Esophagus squamous epithelium (tissue), 5 donors: ENCODE results near the gene MICOS13. TPM values are rescaled to one million over a fixed set of nuclear protein-coding genes. Genes with fewer than 3 reads are reported as not detected.

Source experiments
- DNase-seq: peaks from one replicate; lab custom pipeline; 2025; lab: John Stamatoyannopoulos, UW
- H3K27ac ChIP-seq, 4 donors: fragments of 200-600 bp; sonication (generic); one replicate each; pipeline ENCODE4 v1.5.1; 2016 to 2019; ENCODE audit warnings: mild to moderate bottlenecking in 1 of 4
- H3K27me3 ChIP-seq, 4 donors: fragments of 200-600 bp; sonication (generic); 1 replicate in 3 of 4; 2 replicates in 1 of 4; pipeline versions ENCODE4 v1.5.1 to v1.6.0; 2017 to 2021; ENCODE audit warnings: antibody characterized with exemption in 1 of 4
- H3K36me3 ChIP-seq, 3 donors: fragments of 200-600 bp; sonication (generic); one replicate each; pipeline ENCODE4 v1.5.1; 2016 to 2019
- H3K4me1 ChIP-seq, 3 donors: fragments of 200-600 bp; sonication (generic); one replicate each; pipeline ENCODE4 v1.5.1; 2017 to 2019
- H3K4me3 ChIP-seq, 4 donors: fragments of 200-600 bp; sonication (generic); 1 replicate in 3 of 4; 2 replicates in 1 of 4; pipeline ENCODE4 v1.5.1; 2016 to 2019; ENCODE audit warnings: mild to moderate bottlenecking in 2 of 4, moderate library complexity in 1 of 4
- H3K9me3 ChIP-seq, 3 donors: fragments of 200-600 bp; sonication (generic); one replicate each; pipeline ENCODE4 v1.5.1; 2016 to 2019
- CTCF ChIP-seq, 6 experiments: fragments of 450-650 bp in 4 of 6; fragments of 200-600 bp in 2 of 6; sonication (generic) in 2 of 6; IDR thresholded peaks; one replicate each; pipeline ENCODE4 v1.5.1; 2016 to 2019; ENCODE audit warnings: antibody characterized with exemption in 6 of 6, mild to moderate bottlenecking in 4 of 6, moderate library complexity in 4 of 6
- POLR2A ChIP-seq, 4 donors: fragments of 450-650 bp; IDR thresholded peaks; one replicate each; pipeline ENCODE4 v1.6.1; 2017; ENCODE audit warnings: antibody characterized with exemption in 4 of 4, mild to moderate bottlenecking in 4 of 4, moderate library complexity in 3 of 4
- WGBS, 2 donors: methylation state at CpG; one replicate each; pipeline ENCODE4 v1.1.5; 2018; 5-methylcytosine and 5-hydroxymethylcytosine counted together
- intact Hi-C: fragments of 100-400 bp; cut with DNase I; formaldehyde crosslinking; loops from one replicate; pipeline ENCODE4 v1.15.0; 2022
- total RNA-seq, 4 donors: library from RNA; depleted of rRNA; stranded (reverse); fragments of >200 nt; gene quantifications; one replicate each; pipeline ENCODE4 v1.1.0, GENCODE V29; 2016
- donor health status: DM: yes; HTN: yes; CAD: no.

The MICOS13 gene
- total RNA-seq, 4 donors from 2014 or later, result 34.0 to 76.3 (median 48.8) TPM

- no peaks in the 10 kb centered on the region for H3K9me3 ChIP-seq
- H3K36me3 ChIP-seq, result peaks cover 23 to 73% (median 34%) of the 10 kb centered on the region in 3 donors
- no peak for DNase-seq
- TF ChIP-seq POLR2A (IDR thresholded peaks at IDR 0.05) (no peak), CTCF (IDR thresholded peaks at IDR 0.05) (no peak)
- no peaks in the 10 kb centered on the region for H3K27me3 ChIP-seq
- WGBS, 2 donors, result 95 to 98% methylated on average over 7 to 8 of the region's 9 CpGs
- peaks cover 3 to 22% (median 6%) of the 10 kb centered on the region in 3 donors for H3K4me1 ChIP-seq
- H3K4me3 ChIP-seq, result no peak overlapping the region
- intact Hi-C loops, result no loop called here
- no peak overlapping the region for H3K27ac ChIP-seq
Observed at GRCh38 chr19:5713228-5713627, 32.9 kb upstream of the MICOS13 start.

GRCh38 chr19:5711713-5712161 is 31.4 kb upstream of the MICOS13 start:
- no peak for DNase-seq
- Histone ChIP-seq H3K27ac (no peak overlapping the region), H3K27me3 (no peaks in the 10 kb centered on the region), H3K9me3 (no peaks in the 10 kb centered on the region), H3K4me1 (peaks cover 0 to 7% (median 0%) of the 10 kb centered on the region in 3 donors), H3K4me3 (no peak overlapping the region), H3K36me3 (peaks cover 28 to 78% (median 47%) of the 10 kb centered on the region in 3 donors)
- TF ChIP-seq CTCF (IDR thresholded peaks at IDR 0.05) (no peak), POLR2A (IDR thresholded peaks at IDR 0.05) (no peak)
- WGBS, 2 donors, result 88 to 90% methylated on average over 20 to 21 of the region's 25 CpGs
- intact Hi-C loops, result no loop called here

- no peaks in the 10 kb centered on the region for H3K27me3 ChIP-seq
- no peak for TF ChIP-seq CTCF (IDR thresholded peaks at IDR 0.05)
- no peak for TF ChIP-seq POLR2A (IDR thresholded peaks at IDR 0.05)
- no peaks in the 10 kb centered on the region for H3K9me3 ChIP-seq
- H3K36me3 ChIP-seq, result peaks cover 33 to 84% (median 54%) of the 10 kb centered on the region in 3 donors
- DNase-seq, result no peak
- peaks cover 0 to 4% (median 0%) of the 10 kb centered on the region in 3 donors for H3K4me1 ChIP-seq
- intact Hi-C loops, result no loop called here
- no peak overlapping the region for H3K4me3 ChIP-seq
- no peak overlapping the region for H3K27ac ChIP-seq
- WGBS, 2 donors, result 75 to 93% methylated on average over 2 of the region's 8 CpGs
Observed at GRCh38 chr19:5711025-5711424, 30.7 kb upstream of the MICOS13 start.

GRCh38 chr19:5707576-5708575 is 27.6 kb upstream of the MICOS13 start:
- no peak for DNase-seq
- Histone ChIP-seq H3K36me3 (peaks cover 43 to 100% (median 69%) of the 10 kb centered on the region in 3 donors), H3K4me3 (no peak overlapping the region), H3K27ac (no peak overlapping the region), H3K27me3 (no peaks in the 10 kb centered on the region), H3K9me3 (no peaks in the 10 kb centered on the region), H3K4me1 (no peaks in the 10 kb centered on the region)
- WGBS, 2 donors, result 87 to 91% methylated on average over 6 to 12 of the region's 37 CpGs
- TF ChIP-seq POLR2A (IDR thresholded peaks at IDR 0.05), result no peak
- no peak for TF ChIP-seq CTCF (IDR thresholded peaks at IDR 0.05)
- intact Hi-C loops, result no loop called here
